GM12892 (cell line): ENCODE results near the gene DPYD.

Experiments used
- POLR2AphosphoS5 ChIP-seq: IDR thresholded peaks from 2 replicates; pipeline ENCODE4 v1.6.1; 2011; ENCODE audit warnings: low read depth, low read length, control low read depth
- TAF1 ChIP-seq: IDR thresholded peaks from 2 replicates; pipeline ENCODE4 v1.6.1; 2011; ENCODE audit warnings: low read depth, mild to moderate bottlenecking, control low read depth, low read length, borderline replicate concordance

- TF ChIP-seq TAF1 = no peak
- no peak for TF ChIP-seq POLR2AphosphoS5
Measured at GRCh38 chr1:97139512-97139911, 781.3 kb downstream of the DPYD start.
